ENCODE data around the gene CLCN1. TPM values are rescaled to one million over a fixed set of nuclear protein-coding genes. Genes with fewer than 3 reads are reported as not detected.

The CLCN1 gene
- not detected for total RNA-seq

DNA sequence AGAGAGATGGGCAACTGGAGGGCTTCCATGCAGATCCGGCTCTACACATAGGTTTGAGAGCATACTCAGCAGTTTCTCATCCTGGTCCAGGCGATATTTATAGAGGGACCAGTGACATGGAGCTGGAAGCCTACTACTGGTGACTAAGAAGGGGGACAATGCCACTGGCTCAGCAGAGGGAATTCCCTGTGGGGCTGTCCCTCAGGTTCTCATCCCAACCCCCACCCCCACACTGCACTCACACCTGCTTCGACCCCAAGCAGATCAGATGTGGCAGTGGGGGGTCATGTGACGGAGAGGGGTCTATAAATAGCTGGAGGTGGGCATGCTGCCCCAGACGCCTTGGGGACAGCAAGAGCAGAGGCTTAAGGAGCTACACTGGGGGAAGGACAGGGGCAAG is at the start of gene CLCN1:
CLCN1 (plus strand) TSS at position 336 of the 400 bp plus-strand sequence. CDS start 102 bp downstream, outside the sequence.
- Histone ChIP-seq H3K36me3 (replicated peaks in 1 of 2; ENCODE audit: insufficient read depth in 1 of 2, low read depth in 2 of 2) (no peaks in the 10 kb centered on the region), H3K9me3 (no peaks in the 10 kb centered on the region), H3K27me3 (no peaks in the 10 kb centered on the region), H3K27ac (no peak within 1 kb of the TSS), H3K4me1 (no peaks in the 10 kb centered on the region), H3K4me3 (no peak within 1 kb of the TSS)
- WGBS, 2 donors = 46 to 76% methylated on average over 4 to 5 of the region's 5 CpGs
- TF ChIP-seq POLR2A (IDR thresholded peaks at IDR 0.05) = no peak
- TF ChIP-seq, protein P1, sequence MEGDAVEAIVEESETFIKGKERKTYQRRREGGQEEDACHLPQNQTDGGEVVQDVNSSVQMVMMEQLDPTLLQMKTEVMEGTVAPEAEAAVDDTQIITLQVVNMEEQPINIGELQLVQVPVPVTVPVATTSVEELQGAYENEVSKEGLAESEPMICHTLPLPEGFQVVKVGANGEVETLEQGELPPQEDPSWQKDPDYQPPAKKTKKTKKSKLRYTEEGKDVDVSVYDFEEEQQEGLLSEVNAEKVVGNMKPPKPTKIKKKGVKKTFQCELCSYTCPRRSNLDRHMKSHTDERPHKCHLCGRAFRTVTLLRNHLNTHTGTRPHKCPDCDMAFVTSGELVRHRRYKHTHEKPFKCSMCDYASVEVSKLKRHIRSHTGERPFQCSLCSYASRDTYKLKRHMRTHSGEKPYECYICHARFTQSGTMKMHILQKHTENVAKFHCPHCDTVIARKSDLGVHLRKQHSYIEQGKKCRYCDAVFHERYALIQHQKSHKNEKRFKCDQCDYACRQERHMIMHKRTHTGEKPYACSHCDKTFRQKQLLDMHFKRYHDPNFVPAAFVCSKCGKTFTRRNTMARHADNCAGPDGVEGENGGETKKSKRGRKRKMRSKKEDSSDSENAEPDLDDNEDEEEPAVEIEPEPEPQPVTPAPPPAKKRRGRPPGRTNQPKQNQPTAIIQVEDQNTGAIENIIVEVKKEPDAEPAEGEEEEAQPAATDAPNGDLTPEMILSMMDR (IDR thresholded peaks at IDR 0.05) = no peak
- ATAC-seq = no peak
- DNase-seq = no peak
- intact Hi-C loops (cut with DNase I) = no loop called here

DNA sequence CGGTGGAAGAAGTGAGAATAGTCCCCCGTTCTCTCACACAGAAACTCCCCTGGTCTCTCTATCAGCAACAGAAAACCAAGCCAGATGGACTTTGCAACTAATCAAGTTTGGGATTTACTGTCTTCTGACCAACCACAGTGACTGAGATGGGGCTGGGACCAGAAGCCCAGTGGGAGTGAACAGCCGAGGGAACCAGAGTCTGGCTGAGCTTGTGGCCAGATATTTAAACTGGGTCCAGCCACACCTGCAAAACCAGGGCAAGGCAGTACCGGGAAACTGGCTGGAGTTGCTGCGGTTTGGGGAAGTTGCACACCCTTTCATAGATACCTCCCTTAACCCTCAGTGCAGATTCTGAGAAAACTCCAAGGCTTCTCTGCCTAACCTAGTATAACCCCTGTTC is 46.7 kb upstream of the CLCN1 start:
- 83 to 87% methylated on average over 4 to 5 of the region's 5 CpGs for WGBS, 2 donors
- no peaks in the 10 kb centered on the region for H3K27me3 ChIP-seq
- ATAC-seq (no peak), DNase-seq (no peak)
- peaks cover 0 to 11% of the 10 kb centered on the region in 2 donors for H3K36me3 ChIP-seq (replicated peaks in 1 of 2; ENCODE audit: insufficient read depth in 1 of 2, low read depth in 2 of 2)
- no peak for TF ChIP-seq POLR2A (IDR thresholded peaks at IDR 0.05)
- TF ChIP-seq, protein P1 (IDR thresholded peaks at IDR 0.05) = no peak
- H3K4me1 ChIP-seq = peaks cover 13% of the 10 kb centered on the region
- intact Hi-C loops (cut with DNase I) = no loop called here
- no peaks in the 10 kb centered on the region for H3K9me3 ChIP-seq
- H3K4me3 ChIP-seq = no peak overlapping the region
- H3K27ac ChIP-seq = no peak overlapping the region

DNA sequence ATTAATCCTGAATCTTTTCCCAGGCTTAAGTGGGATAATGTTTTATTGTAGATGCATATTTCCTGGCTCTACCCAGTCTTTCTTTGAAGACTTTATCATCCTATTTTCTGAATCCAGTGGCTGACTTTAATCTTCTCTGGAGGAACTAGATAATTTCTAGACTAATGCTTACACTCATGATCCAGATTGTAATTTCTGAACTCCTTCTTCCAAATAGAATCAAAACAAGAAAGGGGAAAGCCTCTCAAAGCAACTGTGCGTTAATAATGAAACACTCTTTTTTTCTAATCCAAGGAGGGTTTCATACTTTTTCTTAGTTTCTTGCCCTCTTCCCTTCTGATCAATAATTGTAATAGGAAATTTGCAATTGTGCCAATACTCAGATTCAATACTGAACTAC is 44.7 kb upstream of the CLCN1 start:
- DNase-seq (no peak), ATAC-seq (no peak)
- Histone ChIP-seq H3K27ac (no peak overlapping the region), H3K4me3 (no peak overlapping the region), H3K9me3 (no peaks in the 10 kb centered on the region), H3K36me3 (replicated peaks in 1 of 2; ENCODE audit: insufficient read depth in 1 of 2, low read depth in 2 of 2) (peaks cover 0 to 11% of the 10 kb centered on the region in 2 donors), H3K4me1 (no peaks in the 10 kb centered on the region), H3K27me3 (no peaks in the 10 kb centered on the region)
- 83 to 93% methylated on average over 1 of the region's 1 CpG for WGBS, 2 donors
- intact Hi-C loops (cut with DNase I) = no loop called here
- TF ChIP-seq, protein P1 (IDR thresholded peaks at IDR 0.05) = no peak
- no peak for TF ChIP-seq POLR2A (IDR thresholded peaks at IDR 0.05)

DNA sequence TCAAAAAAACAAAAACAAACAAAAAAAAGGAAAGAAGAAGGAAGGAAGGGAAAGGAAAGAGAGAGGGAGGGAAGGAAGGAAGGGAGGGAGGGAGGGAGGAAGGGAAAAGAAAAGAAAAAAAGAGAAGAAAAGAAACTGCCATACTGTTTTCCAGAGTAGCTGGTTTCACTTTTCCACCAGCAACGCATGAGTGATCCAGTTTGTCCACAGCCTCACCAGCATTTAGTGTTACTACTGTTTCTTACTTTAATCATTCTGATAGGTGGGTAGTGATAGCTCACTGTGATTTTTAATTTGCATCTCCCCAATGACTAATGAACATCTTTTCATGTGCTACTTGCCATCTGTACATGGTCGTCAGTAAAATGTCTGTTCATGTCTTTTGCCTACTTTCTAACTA is 43.0 kb upstream of the CLCN1 start:
- TF ChIP-seq, protein P1 (IDR thresholded peaks at IDR 0.05) = no peak
- no peak for TF ChIP-seq POLR2A (IDR thresholded peaks at IDR 0.05)
- ATAC-seq (no peak), DNase-seq (no peak)
- no peaks in the 10 kb centered on the region for H3K9me3 ChIP-seq
- intact Hi-C loops (cut with DNase I) = no loop called here
- no peak overlapping the region for H3K4me3 ChIP-seq
- peaks cover 0 to 7% of the 10 kb centered on the region in 2 donors for H3K36me3 ChIP-seq (replicated peaks in 1 of 2; ENCODE audit: insufficient read depth in 1 of 2, low read depth in 2 of 2)
- H3K4me1 ChIP-seq = no peaks in the 10 kb centered on the region
- no peak overlapping the region for H3K27ac ChIP-seq
- WGBS, 2 donors = 91 to 95% methylated on average over 2 of the region's 2 CpGs
- no peaks in the 10 kb centered on the region for H3K27me3 ChIP-seq
